Activated T-cell treated with anti-CD3 and anti-CD28 coated beads for 48 hours (primary cell): Measurements from ENCODE around the gene ZFPM1.
"Not testable (repeated sequence)": the region's sequence is repeated elsewhere in the genome, so short reads cannot be mapped to it uniquely, and the experiment has no call there.

Experiments
- DNase-seq: peaks from one replicate; pipeline ENCODE4 v3.0.0-alpha.2; 2020; ENCODE audit warnings: low read depth

Gene ZFPM1

GRCh38 chr16:88453217-88453531 lies at the start of gene ZFPM1:
Gene ZFPM1, plus strand, starts transcription at chr16:88453280. Its CDS starts 359 bp downstream, at chr16:88453639.
- no peak for DNase-seq

DNA sequence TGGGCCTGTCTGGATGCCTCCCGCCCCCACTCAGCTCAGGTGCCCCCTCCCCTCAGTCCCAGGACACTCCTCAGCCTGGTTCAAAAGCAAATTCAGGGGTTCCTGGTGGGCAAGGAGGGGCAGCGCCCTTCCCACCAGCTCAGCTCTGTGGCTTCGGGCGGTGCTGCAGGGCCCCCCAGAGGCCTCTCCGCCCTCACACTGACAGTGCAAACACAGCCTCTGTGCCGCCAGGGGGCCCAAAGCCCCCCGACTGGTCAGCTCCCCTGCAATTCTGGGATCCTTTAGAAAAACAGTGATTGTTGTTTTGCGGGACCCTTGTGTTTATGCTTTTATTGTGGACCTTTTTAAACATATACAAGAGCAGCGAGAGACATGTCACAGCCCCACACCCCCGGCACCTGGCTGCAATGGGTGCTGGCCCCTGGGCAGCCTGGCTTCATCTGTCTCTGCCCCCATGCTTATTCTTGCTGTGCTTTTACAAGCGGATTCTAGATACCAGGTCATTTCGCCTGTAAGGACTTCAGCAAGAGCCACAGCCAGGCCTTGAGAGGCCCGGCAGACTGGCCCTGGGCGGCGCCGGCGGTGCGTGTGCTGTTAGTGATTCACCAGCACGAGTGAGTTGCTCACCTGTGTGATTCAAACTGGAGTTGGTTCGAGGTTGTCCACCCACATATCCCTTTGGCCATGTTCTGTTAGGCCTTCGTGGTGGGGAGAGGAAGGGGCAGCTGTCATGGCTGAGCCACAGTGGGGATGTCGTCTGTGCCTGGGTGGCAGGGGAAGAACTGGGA lies 49.1 kb upstream of the ZFPM1 start:
- DNase-seq, result no peak

GRCh38 chr16:88404769-88405168 lies 48.3 kb upstream of the ZFPM1 start:
- no peak for DNase-seq

DNA sequence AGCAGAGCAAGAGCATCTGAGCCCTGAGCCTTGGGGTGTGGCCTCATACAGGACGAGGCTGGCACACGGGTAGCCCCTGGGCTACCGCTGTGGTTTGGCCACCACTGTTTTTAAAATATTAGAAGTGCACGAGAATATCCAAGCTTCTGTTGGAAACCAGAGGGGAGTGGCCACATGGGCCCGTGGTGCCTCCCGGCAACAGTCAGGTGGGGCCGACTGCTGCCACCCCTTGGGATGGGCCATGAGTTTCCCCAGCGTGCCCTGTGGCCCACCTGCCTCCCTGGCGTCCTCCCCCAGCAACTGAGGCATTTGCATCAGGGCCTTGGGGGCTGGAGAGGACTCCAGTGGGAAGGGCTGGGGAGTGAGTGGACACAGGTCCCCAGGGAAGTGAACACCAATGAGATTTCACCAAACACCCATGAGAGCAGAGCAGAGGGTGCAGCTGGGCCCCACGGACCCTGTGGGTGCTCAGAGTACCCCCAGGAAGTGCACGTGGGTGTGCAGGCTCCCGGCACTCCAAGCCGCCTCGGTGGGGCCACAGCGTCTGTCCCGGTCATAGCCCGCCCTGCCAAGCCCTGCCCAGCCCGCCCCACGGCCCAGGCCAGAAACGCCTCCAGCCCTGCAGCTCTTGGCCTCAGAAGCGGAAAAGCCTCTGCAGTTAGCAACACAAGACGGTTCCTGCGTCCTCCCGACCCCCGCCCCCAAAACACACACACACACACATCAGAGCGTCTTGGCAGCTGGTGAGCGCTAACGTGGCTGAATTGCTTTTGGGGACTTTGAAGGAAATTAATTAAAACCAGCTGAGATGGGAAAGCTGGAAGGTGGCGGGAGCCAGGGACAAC lies 47.6 kb upstream of the ZFPM1 start:
- no peak for DNase-seq

- no peak for DNase-seq
These were observed 46.7 kb upstream of the ZFPM1 start for GRCh38 chr16:88406096-88407041.

DNA sequence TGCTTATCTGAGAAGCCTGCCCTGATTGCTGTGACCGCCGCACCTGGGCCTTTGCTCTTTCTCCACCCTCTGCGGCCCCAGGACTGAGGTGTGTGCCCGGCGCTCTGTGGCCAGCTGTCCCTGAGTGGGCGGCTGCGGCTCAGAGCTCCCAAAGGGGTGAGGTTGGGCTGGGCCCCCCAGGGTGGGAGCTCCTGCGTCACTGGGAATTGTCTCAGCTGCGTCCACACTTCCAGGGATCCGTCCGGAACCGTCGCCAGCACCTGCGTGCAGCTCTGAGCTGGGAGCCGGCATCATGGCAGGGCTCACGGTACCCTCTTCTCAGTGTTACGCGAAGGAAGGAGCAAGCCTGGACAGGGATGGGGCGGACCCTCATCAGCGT lies 46.0 kb upstream of the ZFPM1 start:
- DNase-seq, result no peak

DNA sequence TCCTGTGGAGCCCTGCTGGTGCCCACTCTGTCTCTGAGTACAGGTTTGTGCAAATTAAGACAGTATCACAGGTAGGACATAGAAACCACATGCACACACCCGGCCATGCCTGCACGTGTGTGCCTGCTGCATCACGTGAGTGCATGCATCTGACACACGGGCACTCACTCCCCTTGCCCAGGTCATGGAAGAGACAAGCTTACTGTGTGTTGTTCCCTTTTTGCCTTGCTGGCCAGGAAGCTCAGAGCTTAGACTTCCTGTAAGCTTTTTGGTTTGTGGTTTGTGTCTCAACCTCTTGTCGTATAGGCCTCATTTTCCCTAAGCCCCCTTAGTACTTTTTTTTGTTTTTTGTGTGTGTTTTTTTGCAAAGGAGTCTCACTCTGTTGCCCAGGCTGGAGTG lies 45.3 kb upstream of the ZFPM1 start:
- no peak for DNase-seq

- DNase-seq, result no peak
These were observed 44.4 kb upstream of the ZFPM1 start for GRCh38 chr16:88408561-88409142.

DNA sequence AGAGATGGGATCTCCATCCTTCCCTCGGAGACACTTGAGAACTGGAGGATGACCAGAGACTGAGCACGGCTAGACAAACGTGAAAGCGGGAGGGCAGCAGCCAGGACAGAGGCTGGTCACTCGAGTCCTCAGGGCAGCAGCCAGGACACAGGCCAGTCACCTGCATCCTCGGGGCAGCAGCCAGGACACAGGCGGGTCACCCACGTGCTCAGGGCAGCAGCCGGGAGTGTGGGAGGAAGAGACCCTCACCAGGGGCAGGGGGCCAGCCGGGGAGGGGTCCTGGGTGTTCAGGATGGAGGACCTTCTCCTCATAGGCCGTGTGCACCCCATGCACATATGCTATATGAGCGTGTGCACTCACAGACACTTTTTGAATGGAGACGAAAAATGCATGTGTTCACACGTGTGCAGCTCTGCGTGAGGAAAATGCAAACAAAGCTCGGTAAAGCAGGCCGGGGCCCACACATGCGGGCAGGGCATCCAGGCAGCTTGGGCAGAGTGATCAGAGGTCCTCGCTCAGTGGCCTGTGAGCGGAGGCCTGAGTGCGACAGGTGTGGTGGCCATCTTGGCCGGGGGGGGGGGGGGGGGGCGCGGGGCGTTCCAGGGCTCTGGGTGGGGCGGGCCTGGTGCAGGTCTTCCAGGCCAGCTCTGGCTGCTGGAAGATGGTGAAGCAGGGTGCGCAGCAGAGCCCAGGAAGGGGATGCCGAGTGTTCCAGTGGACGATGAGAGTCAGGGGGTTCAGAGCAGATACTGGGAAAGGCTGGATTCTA lies 43.6 kb upstream of the ZFPM1 start:
- no peak for DNase-seq

GRCh38 chr16:88410297-88410968 lies 42.6 kb upstream of the ZFPM1 start:
- not testable (repeated sequence) for DNase-seq

DNA sequence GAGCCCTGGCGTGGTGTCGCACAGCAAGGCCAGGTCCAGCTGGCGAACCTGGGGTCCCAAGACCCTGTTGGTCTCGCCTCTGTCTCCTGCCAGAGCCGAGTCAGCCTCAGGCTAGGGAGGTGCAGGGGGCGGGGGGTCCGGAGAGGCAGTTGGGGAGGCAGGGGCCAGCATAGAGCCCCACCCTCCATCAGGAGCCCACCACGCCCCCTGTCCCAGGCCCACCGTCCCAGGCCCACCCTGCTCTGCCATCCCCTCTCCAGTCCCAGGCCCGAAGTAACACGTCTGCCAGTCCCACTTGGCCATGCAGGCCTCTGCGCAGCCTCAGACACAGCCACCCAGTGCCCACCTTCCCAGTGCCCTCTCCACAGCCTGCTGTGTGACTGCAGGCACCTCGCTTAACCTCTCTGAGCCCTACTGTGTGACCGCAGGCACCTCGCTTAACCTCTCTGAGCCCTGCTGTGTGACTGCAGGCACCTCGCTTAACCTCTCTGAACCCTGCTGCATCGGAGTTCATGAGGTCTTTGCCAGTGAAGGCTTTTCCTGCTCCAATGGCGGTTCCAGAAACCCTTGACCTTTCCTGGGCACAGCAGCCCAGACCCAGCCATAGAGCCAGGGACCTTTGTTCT lies 41.0 kb upstream of the ZFPM1 start:
- DNase-seq, result no peak

GRCh38 chr16:88412766-88413165 lies 40.3 kb upstream of the ZFPM1 start:
- DNase-seq, result no peak

GRCh38 chr16:88413231-88413630 lies 39.8 kb upstream of the ZFPM1 start:
- DNase-seq, result no peak

GRCh38 chr16:88413631-88414030 lies 39.4 kb upstream of the ZFPM1 start:
- no peak for DNase-seq

GRCh38 chr16:88414521-88415380 lies 38.3 kb upstream of the ZFPM1 start:
- DNase-seq, result no peak

- DNase-seq, result no peak
These were observed 37.7 kb upstream of the ZFPM1 start for GRCh38 chr16:88415381-88415705.

DNA sequence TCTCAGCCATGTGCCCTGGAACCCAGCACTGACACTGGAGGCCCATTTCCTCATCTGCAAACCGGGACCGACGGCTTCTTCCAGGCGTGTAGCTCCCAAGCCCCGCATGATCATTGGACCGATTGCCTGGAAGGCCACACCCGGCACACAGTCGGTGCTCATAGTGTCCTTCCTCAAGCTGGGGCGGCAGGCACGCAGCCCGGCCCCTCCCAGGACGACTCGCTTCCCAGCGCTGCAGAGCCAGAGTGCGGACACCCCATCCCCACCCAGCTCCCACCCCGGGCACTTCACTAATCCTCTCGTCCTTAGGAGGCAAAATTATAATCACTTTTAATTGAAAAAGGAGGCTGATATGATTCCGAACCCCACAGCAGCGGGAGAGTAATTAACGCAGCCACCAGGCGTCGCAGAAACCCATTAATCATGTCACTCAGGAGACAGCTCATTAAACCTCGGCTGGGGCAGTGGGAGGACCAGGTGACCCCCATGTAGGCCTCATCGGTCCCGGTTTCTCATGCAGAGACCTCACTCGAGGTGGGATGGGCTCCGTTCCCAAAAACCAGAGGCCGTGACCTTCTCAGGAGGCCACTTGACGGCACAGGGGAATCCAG lies 37.3 kb upstream of the ZFPM1 start:
- no peak for DNase-seq

- DNase-seq, result no peak
These were observed 36.4 kb upstream of the ZFPM1 start for GRCh38 chr16:88416686-88417085.
